ENCODE data around the gene YEATS2.

GRCh38 chr3:183662099-183662498, 35.5 kb upstream of the YEATS2 start:
- TF ChIP-seq CTCF (conservative IDR thresholded peaks at IDR 0.05 in 1 of 2, IDR thresholded peaks at IDR 0.05 in 1 of 2; ENCODE audit: low read depth in 1 of 2, low read length in 2 of 2) (no peak), EZH2 (IDR thresholded peaks at IDR 0.05; ENCODE audit: low read length, missing control alignments) (no peak)
